Prostate gland (tissue), 2 donors: ENCODE data around the gene ATF5.

Experiments used
- POLR2A ChIP-seq: fragments of 450-650 bp; IDR thresholded peaks from one replicate; pipeline ENCODE4 v1.6.1; 2016; ENCODE audit warnings: antibody characterized with exemption, mild to moderate bottlenecking
- TF ChIP-seq, protein P1 (sequence below), 4 experiments: fragments of 200-600 bp in 2 of 4; fragments of 450-650 bp in 2 of 4; sonication (generic) in 2 of 4; IDR thresholded peaks; 1 replicate in 3 of 4; 2 replicates in 1 of 4; pipeline ENCODE4 v1.5.1; 2016 to 2019; ENCODE audit warnings: antibody characterized with exemption in 4 of 4, mild to moderate bottlenecking in 2 of 4, moderate library complexity in 2 of 4

DNA sequence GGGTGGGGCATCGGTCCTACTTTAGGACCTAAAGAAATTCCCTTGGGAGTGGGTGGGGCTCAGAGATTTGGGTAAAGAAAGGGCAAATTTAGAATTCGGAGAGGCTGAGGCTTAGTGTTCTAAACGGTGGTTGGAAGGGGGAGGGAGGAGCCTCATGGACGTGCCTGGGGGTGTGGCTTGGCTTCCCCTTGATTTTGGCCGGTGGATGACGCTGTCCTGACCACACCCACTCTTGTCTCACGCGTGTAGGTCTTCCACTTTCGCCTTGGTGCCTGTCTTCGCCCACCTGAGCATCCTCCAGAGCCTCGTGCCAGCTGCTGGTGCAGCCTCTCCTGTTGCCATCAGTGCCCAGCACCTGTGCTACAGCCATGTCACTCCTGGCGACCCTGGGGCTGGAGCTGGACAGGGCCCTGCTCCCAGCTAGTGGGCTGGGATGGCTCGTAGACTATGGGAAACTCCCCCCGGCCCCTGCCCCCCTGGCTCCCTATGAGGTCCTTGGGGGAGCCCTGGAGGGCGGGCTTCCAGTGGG, 1.5 kb downstream of the ATF5 start:
- no peak for TF ChIP-seq POLR2A
- TF ChIP-seq, protein P1, sequence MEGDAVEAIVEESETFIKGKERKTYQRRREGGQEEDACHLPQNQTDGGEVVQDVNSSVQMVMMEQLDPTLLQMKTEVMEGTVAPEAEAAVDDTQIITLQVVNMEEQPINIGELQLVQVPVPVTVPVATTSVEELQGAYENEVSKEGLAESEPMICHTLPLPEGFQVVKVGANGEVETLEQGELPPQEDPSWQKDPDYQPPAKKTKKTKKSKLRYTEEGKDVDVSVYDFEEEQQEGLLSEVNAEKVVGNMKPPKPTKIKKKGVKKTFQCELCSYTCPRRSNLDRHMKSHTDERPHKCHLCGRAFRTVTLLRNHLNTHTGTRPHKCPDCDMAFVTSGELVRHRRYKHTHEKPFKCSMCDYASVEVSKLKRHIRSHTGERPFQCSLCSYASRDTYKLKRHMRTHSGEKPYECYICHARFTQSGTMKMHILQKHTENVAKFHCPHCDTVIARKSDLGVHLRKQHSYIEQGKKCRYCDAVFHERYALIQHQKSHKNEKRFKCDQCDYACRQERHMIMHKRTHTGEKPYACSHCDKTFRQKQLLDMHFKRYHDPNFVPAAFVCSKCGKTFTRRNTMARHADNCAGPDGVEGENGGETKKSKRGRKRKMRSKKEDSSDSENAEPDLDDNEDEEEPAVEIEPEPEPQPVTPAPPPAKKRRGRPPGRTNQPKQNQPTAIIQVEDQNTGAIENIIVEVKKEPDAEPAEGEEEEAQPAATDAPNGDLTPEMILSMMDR (IDR thresholded peaks at IDR 0.05): no peak
